ENCODE measurements around the gene ALKBH6. TPM values are rescaled to one million over a fixed set of nuclear protein-coding genes. Genes with fewer than 3 reads are reported as not detected.

The ALKBH6 gene
- total RNA-seq, 2 donors from 2014 or later, result 36.3 to 38.7 TPM

GRCh38 chr19:35991731-35992450 is 22.1 kb downstream of the ALKBH6 start:
- Mint-ChIP-seq H3K4me3 (no peak overlapping the region), H3K27me3 (ENCODE audit: insufficient read depth) (peaks cover 32% of the 10 kb centered on the region), H3K36me3 (ENCODE audit: low read depth) (peaks cover 3% of the 10 kb centered on the region), H3K4me1 (peaks cover 10% of the 10 kb centered on the region), H3K9me3 (no peaks in the 10 kb centered on the region), H3K27ac (no peak overlapping the region)
- Histone ChIP-seq H3K36me3 (ENCODE audit: control insufficient read depth, insufficient read depth, low read length) (no peaks in the 10 kb centered on the region), H3K4me3 (ENCODE audit: low read length) (no peak overlapping the region), H3K9ac (ENCODE audit: extremely low read depth, low read length, poor library complexity, severe bottlenecking) (no peak overlapping the region), H3K27ac (ENCODE audit: low read depth, low read length) (no peak overlapping the region), H3K9me3 (ENCODE audit: control insufficient read depth, low read length) (no peaks in the 10 kb centered on the region), H3K27me3 (ENCODE audit: control insufficient read depth, insufficient read depth, low read length, poor library complexity, severe bottlenecking) (peaks cover under 1% of the 10 kb centered on the region), H3K4me1 (ENCODE audit: control insufficient read depth, insufficient read depth, low read length) (peaks cover 7% of the 10 kb centered on the region)
- 87 to 90% methylated on average over 6 to 7 of the region's 7 CpGs for WGBS, 2 experiments (ENCODE audit: insufficient coverage in 1 of 2, insufficient read length in 1 of 2)
- no peak for DNase-seq
- TF ChIP-seq CTCF (conservative IDR thresholded peaks at IDR 0.05), result no peak

GRCh38 chr19:35990771-35991730 is 23.0 kb downstream of the ALKBH6 start:
- H3K9me3 ChIP-seq (ENCODE audit: control insufficient read depth, low read length), result no peaks in the 10 kb centered on the region
- H3K27ac Mint-ChIP-seq, result no peak overlapping the region
- H3K4me1 Mint-ChIP-seq, result peaks cover 7% of the 10 kb centered on the region
- no peak overlapping the region for H3K4me3 ChIP-seq (ENCODE audit: low read length)
- no peak overlapping the region for H3K9ac ChIP-seq (ENCODE audit: extremely low read depth, low read length, poor library complexity, severe bottlenecking)
- WGBS, 2 experiments (ENCODE audit: insufficient coverage in 1 of 2, insufficient read length in 1 of 2), result 87 to 90% methylated on average over 7 to 10 of the region's 10 CpGs
- no peak overlapping the region for H3K27ac ChIP-seq (ENCODE audit: low read depth, low read length)
- peaks cover 9% of the 10 kb centered on the region for H3K27me3 ChIP-seq (ENCODE audit: control insufficient read depth, insufficient read depth, low read length, poor library complexity, severe bottlenecking)
- no peaks in the 10 kb centered on the region for H3K36me3 Mint-ChIP-seq (ENCODE audit: low read depth)
- H3K4me3 Mint-ChIP-seq, result no peak overlapping the region
- no peaks in the 10 kb centered on the region for H3K36me3 ChIP-seq (ENCODE audit: control insufficient read depth, insufficient read depth, low read length)
- H3K9me3 Mint-ChIP-seq, result no peaks in the 10 kb centered on the region
- TF ChIP-seq CTCF (conservative IDR thresholded peaks at IDR 0.05), result no peak
- no peak for DNase-seq
- peaks cover 41% of the 10 kb centered on the region for H3K27me3 Mint-ChIP-seq (ENCODE audit: insufficient read depth)
- peaks cover 4% of the 10 kb centered on the region for H3K4me1 ChIP-seq (ENCODE audit: control insufficient read depth, insufficient read depth, low read length)

- no peak overlapping the region for H3K9ac ChIP-seq (ENCODE audit: extremely low read depth, low read length, poor library complexity, severe bottlenecking)
- H3K27ac Mint-ChIP-seq, result no peak overlapping the region
- H3K36me3 Mint-ChIP-seq (ENCODE audit: low read depth), result no peaks in the 10 kb centered on the region
- no peaks in the 10 kb centered on the region for H3K9me3 ChIP-seq (ENCODE audit: control insufficient read depth, low read length)
- peaks cover 50% of the 10 kb centered on the region for H3K27me3 Mint-ChIP-seq (ENCODE audit: insufficient read depth)
- WGBS, 2 experiments (ENCODE audit: insufficient coverage in 1 of 2, insufficient read length in 1 of 2), result 84 to 85% methylated on average over 3 to 4 of the region's 4 CpGs
- peaks cover 18% of the 10 kb centered on the region for H3K27me3 ChIP-seq (ENCODE audit: control insufficient read depth, insufficient read depth, low read length, poor library complexity, severe bottlenecking)
- no peak overlapping the region for H3K4me3 Mint-ChIP-seq
- H3K27ac ChIP-seq (ENCODE audit: low read depth, low read length), result no peak overlapping the region
- TF ChIP-seq CTCF (conservative IDR thresholded peaks at IDR 0.05), result no peak
- DNase-seq, result no peak
- no peaks in the 10 kb centered on the region for H3K36me3 ChIP-seq (ENCODE audit: control insufficient read depth, insufficient read depth, low read length)
- H3K4me1 ChIP-seq (ENCODE audit: control insufficient read depth, insufficient read depth, low read length), result no peaks in the 10 kb centered on the region
- H3K9me3 Mint-ChIP-seq, result no peaks in the 10 kb centered on the region
- peaks cover 3% of the 10 kb centered on the region for H3K4me1 Mint-ChIP-seq
- H3K4me3 ChIP-seq (ENCODE audit: low read length), result no peak overlapping the region
Observed at GRCh38 chr19:35990156-35990555, 23.9 kb downstream of the ALKBH6 start.
